Right renal pelvis (tissue), 4 donors: Measurements from ENCODE around the gene EPB41. TPM values are rescaled to one million over a fixed set of nuclear protein-coding genes. Genes with fewer than 3 reads are reported as not detected.
"Not testable (repeated sequence)": the region's sequence is repeated elsewhere in the genome, so short reads cannot be mapped to it uniquely, and the experiment has no call there.

Source experiments
- DNase-seq, 4 donors: peaks; one replicate each; pipeline ENCODE4 v3.0.0-alpha.2; 2013; ENCODE audit warnings: low read depth in 4 of 4, low spot score in 3 of 4, missing footprints in 1 of 4
- polyA plus RNA-seq, 4 donors: library from polyadenylated mRNA; unstranded; fragments of 120-200 nt; gene quantifications; one replicate each; pipeline ENCODE4 v1.2.1, GENCODE V29; 2013; ENCODE audit not compliant: insufficient read length in 4 of 4

EPB41 gene
- polyA plus RNA-seq, 4 donors: 46.9 to 56.5 (median 55.0) TPM

DNA sequence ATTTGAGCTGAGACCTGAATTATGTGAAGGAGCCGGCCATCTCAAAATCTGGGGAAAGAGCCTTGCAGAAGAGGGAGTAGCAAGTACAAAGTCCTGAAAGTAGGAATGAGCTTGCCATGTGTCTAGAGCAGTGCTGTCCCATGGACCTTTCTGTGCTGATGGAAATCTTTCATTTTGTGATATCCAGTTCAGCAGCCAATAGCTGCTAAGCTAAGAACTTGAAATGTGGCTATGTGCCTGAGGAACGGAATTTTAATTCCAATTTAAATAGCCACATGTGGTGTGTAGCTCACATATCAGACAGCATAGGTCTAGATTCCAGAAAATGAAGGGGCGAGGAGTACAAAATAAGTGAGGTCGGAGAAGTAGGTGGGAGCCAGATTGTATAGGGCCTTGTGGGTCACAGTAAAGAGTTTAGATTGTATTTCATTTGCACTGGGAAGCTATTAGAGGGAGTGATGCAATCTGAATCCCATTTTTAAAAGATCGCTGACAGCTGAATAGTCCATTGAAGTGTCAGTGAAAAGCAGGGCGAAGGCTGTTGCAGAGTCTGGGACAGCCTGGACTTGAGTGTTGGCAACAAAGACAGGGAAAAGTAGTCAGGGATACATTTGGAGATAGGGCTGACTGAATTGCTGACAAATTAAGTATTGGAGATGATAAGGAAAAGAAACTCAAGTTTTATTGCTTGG lies 129.1 kb downstream of the EPB41 start:
- no peak for DNase-seq

DNA sequence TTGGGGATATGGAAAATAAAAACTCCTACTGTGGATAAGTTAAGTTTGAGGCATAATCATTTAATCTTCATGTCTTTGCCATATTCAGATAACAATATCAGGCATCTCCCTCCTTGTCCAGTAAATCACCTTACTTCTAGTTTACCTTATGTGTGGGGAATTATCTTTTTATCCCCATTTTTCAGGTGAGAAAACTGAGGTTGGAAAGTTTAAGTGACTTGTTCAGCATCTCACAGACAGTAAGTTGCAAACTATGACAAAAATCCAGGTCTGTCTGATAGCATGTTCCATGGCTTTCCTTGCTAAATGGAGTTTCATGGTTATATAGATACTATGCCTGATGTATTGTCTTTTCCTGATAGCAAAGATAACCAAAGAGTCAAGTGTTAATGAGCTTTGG lies 129.6 kb downstream of the EPB41 start:
- no peak for DNase-seq

DNA sequence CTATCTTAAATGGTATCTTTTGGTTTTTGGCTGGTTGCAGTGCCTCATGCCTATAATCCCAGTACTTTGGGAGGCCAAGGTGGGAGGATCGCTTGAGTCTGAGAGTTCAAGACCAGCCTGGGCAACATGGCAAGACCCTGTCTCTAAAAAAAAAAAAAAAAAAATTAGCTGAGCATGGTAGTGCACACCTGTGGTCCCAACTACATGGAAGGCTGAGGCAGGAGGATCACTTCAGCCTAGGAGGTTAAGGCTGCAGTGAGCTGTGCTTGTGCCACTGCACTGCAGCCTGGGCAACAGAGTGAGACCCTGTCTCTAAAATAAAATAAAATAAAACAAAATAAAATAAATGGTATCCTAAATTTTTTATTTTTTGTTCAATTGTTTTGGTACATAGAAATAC lies 131.3 kb downstream of the EPB41 start:
- DNase-seq: not testable (repeated sequence)

DNA sequence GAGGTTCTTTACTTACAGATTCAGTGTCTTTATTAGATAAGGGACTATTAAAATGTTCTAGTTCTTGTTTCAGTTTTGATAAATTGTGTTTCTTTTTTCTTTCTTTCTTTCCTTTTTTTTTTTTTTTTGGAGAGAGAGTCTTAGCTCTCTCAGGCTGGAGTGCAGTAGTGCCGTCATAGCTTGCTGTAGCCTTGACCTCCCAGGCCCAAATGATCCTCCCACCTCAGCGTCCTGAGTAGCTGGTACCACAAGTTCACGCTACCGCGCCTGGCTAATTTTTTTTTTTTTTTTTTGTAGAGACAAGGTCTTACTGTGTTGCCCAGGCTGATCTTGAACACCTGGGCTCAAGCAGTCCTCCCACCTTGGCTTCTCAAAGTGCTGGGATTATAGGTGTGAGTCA lies 132.8 kb downstream of the EPB41 start:
- no peak for DNase-seq

DNA sequence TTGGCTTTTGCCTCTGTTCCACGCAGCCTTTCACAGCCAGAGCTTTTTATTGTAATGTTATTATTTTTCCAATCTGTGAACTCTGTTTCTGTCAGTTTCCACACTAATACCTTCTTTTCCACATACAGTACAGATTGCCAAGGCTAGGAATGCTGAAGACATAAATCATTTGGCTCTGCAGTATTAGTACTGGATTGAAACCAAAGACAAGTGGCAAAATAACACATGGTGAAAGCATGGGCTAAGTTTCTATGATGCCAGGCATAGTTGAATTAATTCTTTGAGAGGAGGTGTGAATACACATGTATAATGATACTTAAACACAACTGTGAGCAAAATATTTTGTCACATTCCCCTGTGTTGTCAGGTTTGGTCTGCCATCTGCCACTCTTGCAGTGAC lies 135.8 kb downstream of the EPB41 start:
- no peak for DNase-seq

DNA sequence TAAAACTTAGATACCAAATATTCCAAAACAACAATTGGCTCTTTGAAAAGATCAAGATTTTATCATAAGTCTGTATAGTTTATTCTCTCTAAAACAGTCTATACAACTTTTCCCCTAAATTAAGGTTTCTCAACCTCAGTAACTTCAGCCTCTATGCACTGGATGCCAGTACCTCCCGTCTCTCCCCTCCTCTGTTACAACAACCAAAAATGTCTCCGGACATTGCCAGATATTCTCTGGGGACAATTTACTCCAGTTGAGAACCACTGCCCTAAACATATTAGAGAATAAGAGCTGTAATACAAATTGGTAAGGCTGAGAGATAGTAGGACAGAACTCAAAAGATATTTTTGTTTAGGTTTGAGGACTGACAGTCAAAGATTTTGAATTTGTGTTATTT lies 137.7 kb downstream of the EPB41 start:
- DNase-seq: no peak

DNA sequence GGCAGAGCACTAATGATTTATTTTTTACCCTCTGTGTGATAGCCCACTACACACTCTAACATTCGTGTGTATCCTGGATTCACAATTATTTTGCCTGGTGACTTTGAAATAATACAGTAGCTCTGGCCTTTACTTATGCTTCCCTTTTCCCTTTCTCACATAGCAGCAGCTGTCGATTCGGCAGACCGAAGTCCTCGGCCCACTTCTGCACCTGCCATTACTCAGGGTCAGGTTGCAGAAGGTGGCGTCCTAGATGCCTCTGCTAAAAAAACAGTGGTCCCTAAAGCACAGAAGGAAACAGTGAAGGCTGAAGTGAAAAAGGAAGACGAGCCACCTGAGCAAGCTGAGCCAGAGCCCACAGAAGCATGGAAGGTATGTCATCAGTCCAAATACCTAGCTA lies 138.6 kb downstream of the EPB41 start:
- no peak for DNase-seq

DNA sequence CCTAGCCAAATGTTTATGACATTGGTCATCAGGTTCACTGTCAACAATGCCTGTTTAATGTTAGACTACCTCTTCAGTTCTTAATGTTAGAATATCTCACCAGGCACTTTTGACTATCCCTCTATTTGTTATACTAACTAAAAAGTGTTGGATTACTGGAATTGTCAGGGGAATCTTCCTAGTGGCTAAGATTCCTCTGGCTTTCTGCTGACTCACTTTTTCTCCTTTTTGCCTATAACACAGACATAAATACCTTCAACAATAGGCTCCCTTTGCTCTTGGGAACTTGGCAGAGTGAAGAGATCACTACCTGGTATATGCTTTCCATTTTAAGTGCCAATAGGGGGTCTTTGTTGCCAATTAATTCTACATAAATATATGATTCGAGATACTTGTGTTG lies 140.8 kb downstream of the EPB41 start:
- no peak for DNase-seq

DNA sequence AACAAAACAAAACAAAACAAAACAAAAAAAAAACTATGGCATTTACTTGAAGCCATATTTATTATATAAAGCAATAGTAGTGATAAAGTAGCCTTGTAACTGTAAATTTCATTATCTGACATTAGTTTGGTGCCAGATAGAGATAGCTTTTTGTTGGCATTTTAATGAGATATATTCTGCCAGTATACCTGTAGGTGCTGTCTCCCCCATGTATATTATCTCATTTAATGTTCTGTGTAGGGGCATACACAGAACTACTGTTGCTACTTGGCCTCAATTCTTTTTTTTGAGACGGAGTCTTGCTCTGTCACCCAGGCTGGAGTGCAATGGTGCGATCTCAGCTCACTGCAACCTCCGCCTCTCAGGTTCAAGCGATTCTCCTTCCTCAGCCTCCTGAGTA lies 141.9 kb downstream of the EPB41 start:
- no peak for DNase-seq

DNA sequence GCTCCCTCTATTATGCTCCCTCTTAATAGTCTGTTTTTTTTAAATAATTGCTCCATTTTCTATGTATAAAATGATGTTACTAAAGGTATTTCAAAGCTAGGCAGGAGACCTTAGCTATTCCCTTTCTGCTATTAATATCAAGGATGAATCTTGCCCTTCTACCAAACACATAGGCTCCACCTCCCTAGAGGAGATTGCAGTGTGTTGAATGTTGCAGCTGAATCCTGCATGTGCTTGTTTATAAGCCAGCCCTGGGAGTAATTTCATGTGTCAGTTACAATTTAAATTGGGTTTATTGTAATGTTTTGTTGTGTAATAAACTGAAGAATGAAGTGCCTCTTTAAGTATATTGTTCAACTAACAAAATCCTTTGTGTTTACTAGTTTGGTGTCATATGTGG lies 143.3 kb downstream of the EPB41 start:
- no peak for DNase-seq

DNA sequence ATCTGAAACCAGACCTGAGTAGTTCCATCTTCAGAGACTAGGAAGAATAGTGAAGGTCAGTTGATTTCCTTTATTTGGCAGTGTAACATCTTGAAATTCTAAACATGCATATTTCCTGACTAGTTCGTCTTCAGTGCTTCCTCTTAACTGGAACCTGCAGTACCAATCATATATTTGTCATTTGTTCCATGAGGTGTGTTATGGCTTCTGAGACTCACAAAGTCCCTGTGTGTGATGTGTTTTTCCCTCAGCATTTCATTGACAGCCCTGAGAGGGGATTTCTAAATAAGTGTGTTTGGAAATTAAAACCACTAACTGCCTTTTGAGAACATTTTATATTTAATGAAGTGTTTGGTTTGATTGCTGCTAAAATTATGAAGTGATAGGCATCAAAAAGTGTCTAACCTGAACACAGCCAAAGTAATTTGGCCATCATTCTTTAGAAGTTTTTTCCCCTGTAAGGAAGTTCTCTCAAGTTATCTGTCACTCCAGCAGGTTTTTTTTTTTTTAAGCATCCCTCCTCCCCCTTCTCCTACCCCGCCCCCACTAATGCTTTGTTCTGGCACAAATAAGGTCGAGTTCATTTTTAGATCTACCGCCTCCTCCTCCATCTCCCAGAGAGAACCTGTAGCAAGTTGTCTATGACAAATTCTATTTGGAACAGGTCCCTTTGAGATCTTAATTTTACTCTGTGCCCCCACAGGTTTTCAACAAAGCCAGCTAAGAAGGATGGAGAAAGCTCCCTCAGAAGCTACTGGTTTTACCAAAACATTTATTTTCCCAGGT lies 148.0 kb downstream of the EPB41 start:
- DNase-seq: no peak

DNA sequence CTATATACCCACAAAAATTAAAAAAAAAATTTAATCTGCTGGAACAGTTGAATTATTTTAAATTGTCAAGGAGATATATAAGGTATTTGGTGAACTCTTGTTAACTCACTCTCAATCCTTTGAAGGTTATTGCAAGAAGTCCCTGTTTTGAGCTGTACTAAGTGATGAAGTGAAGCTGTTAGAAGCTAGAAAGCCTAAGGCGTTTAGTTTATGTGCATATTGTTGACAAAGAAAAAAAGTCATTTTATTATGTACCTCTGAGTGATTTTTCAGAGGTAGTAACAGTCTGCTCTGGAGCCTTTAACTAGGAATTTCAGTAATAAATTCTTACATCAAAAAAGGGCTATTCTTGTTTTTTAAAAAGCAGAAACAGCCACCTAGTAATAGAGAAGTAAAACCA lies 149.7 kb downstream of the EPB41 start:
- no peak for DNase-seq

DNA sequence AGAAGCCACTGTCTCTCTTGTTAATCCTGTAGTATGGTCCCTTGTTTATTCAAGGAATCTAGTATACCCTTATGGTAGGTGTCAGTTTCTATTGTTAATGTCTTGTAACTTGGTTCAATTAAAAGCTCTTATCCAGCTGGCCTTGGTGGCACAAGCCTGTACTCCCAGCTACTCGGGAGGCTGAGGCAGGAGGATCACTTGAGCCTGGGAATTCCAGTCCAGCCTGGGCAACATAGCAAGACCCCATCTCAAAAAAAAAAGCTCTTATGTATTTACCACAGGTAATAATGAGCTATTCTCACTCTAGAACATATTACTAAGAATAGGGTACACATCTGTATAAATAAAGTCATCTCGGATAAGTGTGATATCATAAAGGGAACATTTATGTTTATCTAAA lies 162.8 kb downstream of the EPB41 start:
- no peak for DNase-seq

DNA sequence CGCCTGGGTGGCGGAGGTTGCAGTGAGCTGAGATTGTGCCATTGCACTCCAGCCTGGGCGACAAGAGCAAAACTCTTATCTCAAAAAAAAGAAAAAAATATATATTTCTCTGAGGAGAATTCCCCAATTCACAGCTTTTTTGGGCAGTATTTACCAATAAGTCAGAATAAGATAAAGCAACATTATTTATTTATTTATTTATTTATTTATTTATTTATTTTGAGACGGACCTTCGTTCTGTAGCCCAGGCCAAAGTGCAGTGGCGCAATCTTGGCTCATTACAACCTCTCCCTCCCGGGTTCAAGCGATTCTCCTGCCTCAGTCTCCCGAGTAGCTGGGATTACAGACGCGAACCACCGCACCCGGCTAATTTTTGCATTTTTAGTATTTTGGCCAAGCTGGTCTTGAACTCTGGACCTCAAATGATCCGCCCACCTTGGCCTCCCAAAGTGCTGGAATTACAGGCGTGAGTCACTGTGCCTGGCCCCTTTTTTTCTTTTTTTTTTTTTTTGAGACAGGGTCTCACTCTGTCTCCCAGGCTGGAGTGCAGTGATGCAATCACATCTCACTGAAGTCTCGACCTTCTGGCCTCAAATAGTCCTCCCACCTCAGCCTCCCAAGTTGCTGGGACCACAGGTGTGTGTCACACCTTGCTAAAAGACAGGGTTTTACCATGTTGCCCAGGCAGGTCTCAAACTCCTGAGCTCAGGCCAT lies 165.7 kb downstream of the EPB41 start:
- DNase-seq: not testable (repeated sequence)

DNA sequence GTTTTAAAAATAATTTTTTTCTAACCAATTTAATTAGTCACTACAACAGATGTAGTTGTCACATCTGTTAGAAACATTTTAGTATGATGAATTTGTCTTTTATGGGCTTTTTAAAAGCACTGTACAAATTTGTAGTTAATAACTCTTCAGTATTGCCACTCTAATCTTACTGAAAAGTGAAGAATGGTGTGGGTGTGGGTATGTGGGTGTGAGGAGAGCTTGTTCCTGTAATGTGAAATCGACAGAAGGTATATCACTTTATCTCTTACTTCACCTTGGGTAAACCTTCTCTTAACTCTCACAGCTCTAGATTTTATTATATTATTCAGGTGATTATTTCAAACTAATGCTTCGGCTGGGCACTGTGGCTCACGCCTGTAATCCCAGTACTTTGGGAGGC lies 166.8 kb downstream of the EPB41 start:
- DNase-seq: no peak

DNA sequence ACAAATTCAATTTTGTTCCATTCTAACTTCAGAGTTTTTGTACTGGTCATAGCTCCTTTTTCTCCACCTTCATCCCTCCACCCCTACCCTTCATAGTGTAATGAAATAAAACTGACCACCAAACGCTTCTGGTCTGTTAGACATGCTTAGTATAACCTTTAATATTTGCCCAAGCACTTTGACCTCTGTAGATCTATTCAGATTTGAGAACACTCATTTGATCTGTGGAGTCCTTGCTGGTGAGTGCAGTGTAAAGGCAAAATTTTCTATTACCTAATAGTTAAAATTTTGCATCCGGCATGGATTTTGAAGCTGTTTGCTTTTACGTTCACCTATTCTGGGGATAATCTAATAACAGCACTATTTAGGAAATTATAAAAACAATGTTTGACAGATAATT lies 168.2 kb downstream of the EPB41 start:
- DNase-seq: no peak

DNA sequence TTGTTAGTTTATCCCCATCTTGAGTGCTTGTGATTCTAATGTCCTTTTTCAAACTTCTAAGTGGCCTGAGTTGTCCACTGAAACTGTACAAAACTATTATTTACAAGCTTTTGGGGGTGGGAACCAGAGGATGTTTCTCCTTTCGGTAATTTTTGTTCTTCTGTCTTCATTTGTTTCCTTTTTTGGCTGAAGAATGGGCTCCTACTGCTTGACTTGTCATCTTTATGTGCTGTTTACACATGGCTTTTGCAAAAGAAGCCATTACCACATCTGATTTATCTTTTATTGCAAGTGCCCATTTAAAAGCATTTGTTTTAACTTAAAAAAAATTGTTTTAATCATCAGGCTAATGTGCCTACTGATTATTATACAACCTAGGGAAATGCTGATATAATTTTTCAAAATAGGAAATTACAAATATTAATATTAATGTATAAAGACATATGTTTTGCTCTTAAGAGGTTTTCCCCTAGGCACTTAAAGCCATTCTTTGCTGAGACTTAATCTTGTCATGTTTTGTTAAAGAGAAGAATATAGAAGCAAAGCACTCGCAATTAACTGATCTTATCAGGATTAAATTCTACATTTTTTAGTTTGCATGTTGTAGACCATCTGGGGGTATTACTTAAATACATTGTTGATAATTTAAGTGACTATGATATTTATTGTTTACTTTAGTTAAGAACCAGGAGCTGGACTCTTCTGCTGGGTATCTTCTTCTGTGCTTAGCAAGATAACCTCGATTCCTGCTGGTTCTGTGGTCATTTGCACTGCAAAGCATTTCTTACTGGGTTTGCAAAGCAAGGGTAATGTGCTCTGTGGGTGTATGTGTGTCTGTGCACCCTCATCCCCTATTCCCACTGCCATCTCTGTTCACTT lies 169.2 kb downstream of the EPB41 start:
- peak in 1 of 4 donors; percentile 17 for DNase-seq

DNA sequence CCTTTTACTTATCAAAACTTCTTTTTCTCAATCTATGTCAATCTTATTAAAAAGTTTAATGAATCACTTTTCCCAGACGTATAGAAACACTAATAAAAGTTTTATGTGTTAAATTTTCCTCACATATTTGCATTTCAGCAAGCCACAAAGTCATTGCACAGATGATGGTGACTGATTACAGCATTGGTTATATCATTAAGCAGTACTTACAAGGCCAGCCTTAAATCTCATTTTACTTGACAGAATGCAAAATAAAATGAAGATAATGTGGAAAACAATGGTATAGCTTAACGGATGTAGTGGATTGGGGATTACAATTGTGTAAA lies 169.8 kb downstream of the EPB41 start:
- DNase-seq: no peak

DNA sequence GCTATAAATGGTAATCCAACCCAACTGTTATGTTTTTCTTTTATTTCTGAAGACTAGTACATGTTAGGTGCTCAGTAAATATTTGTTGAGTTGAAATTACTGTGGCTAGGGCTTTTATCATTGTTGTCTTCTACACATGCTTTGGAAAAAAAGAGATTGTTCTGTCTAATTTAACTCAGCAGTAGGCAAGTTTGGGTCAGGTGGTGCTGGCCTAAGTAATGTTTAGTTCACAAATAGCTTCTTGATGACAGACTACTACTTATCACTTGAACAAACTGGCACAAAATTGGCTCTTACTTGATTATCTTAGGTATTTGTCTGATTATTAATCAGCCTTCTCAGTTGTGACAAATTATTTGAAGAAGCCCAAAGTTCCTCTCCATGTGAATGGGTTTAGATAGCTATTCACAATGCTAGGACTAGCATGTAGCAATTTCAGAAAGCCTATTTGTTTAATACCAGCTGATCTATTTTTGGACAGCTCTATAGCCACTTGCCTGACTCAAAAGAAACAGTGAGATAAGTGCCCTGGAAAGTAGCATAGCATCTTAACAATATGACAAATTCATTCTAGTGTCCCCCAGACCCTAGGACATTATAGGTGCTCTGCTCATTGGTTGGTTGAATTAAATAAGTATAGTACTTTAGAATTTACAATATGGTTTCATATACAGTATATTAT lies 176.7 kb downstream of the EPB41 start:
- DNase-seq: no peak

DNA sequence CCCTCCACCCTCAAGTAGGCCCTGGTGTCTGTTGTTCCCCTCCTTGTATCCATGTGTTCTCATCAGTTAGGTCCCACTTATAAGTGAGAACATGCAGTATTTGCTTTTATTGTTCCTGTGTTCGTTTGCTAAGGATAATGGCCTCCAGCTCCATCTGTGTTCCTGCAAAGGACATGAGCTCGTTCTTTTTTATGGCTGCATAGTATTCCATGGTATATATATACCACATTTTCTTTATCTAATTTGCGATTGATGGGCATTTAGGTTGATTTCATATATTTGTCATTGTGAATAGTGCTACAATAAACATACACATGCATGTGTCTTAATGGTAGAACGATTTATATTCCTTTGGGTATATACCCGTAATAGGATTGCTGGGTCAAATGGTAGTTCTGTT lies 178.3 kb downstream of the EPB41 start:
- not testable (repeated sequence) for DNase-seq
